ENCODE data around the gene PLOD2. TPM values are rescaled to one million over a fixed set of nuclear protein-coding genes. Genes with fewer than 3 reads are reported as not detected.
A peak's percentile ranks its signal among the peaks of the same experiment; 100 is the strongest.
"Not testable (repeated sequence)": the region's sequence is repeated elsewhere in the genome, so short reads cannot be mapped to it uniquely, and the experiment has no call there.

The PLOD2 gene
- total RNA-seq, 6 experiments from 2014 or later = 181 to 358 (median 200) TPM

- Mint-ChIP-seq H3K4me1 (ENCODE audit: low read depth) (peaks cover 60% of the 10 kb centered on the region), H3K27ac (no peak overlapping the region), H3K27me3 (ENCODE audit: insufficient read depth) (no peaks in the 10 kb centered on the region; the same call in 1 of the 2 replicates), H3K36me3 (ENCODE audit: low read depth) (peaks cover 62% of the 10 kb centered on the region), H3K9me3 (peaks cover 13% of the 10 kb centered on the region), H3K4me3 (no peak overlapping the region)
- TF ChIP-seq CTCF (IDR thresholded peaks at IDR 0.05) = no peak
- DNase-seq = no peak
Observed at GRCh38 chr3:146128179-146128578, 32.8 kb downstream of the PLOD2 start.

- peaks cover 13% of the 10 kb centered on the region for H3K9me3 Mint-ChIP-seq
- H3K4me1 Mint-ChIP-seq (ENCODE audit: low read depth) = peaks cover 45% of the 10 kb centered on the region
- H3K4me3 Mint-ChIP-seq = no peak overlapping the region; the same call in 1 of the 2 replicates
- no peak for TF ChIP-seq CTCF (IDR thresholded peaks at IDR 0.05)
- H3K27me3 Mint-ChIP-seq (ENCODE audit: insufficient read depth) = no peaks in the 10 kb centered on the region; the same call in 1 of the 2 replicates
- H3K36me3 Mint-ChIP-seq (ENCODE audit: low read depth) = peaks cover 82% of the 10 kb centered on the region
- DNase-seq = peak; percentile 72
- peak overlapping the region; percentile 65; the same call in 1 of the 2 replicates for H3K27ac Mint-ChIP-seq
Observed at GRCh38 chr3:146125951-146126350, 35.0 kb downstream of the PLOD2 start.

GRCh38 chr3:146124126-146124801, 36.7 kb downstream of the PLOD2 start:
- DNase-seq = no peak
- H3K36me3 Mint-ChIP-seq (ENCODE audit: low read depth) = peaks cover 79% of the 10 kb centered on the region
- peaks cover 31% of the 10 kb centered on the region for H3K4me1 Mint-ChIP-seq (ENCODE audit: low read depth)
- H3K9me3 Mint-ChIP-seq = peaks cover 13% of the 10 kb centered on the region
- no peak overlapping the region for H3K4me3 Mint-ChIP-seq
- TF ChIP-seq CTCF (IDR thresholded peaks at IDR 0.05) = no peak
- peak overlapping the region; percentile 31 for H3K27ac Mint-ChIP-seq
- no peaks in the 10 kb centered on the region; the same call in 1 of the 2 replicates for H3K27me3 Mint-ChIP-seq (ENCODE audit: insufficient read depth)

- Mint-ChIP-seq H3K4me1 (ENCODE audit: low read depth) (peaks cover 32% of the 10 kb centered on the region), H3K4me3 (peak overlapping the region; percentile 68), H3K27me3 (ENCODE audit: insufficient read depth) (peaks cover 9% of the 10 kb centered on the region), H3K27ac (peak overlapping the region; percentile 100), H3K9me3 (peaks cover 38% of the 10 kb centered on the region), H3K36me3 (ENCODE audit: low read depth) (peaks cover 84% of the 10 kb centered on the region)
- TF ChIP-seq CTCF (IDR thresholded peaks at IDR 0.05) = no peak
- peak; percentile 92 for DNase-seq
Observed at GRCh38 chr3:146117406-146118285, 43.3 kb downstream of the PLOD2 start.

- Mint-ChIP-seq H3K4me1 (ENCODE audit: low read depth) (peaks cover 27% of the 10 kb centered on the region), H3K36me3 (ENCODE audit: low read depth) (peaks cover 75% of the 10 kb centered on the region), H3K9me3 (peaks cover 38% of the 10 kb centered on the region), H3K27me3 (ENCODE audit: insufficient read depth) (peaks cover 9% of the 10 kb centered on the region), H3K27ac (peak overlapping the region; percentile 58), H3K4me3 (no peak overlapping the region)
- no peak for DNase-seq
- no peak for TF ChIP-seq CTCF (IDR thresholded peaks at IDR 0.05)
Observed at GRCh38 chr3:146115619-146116018, 45.4 kb downstream of the PLOD2 start.

GRCh38 chr3:146113804-146114203, 47.2 kb downstream of the PLOD2 start:
- DNase-seq; H3K27me3 Mint-ChIP-seq (ENCODE audit: insufficient read depth); H3K4me3 Mint-ChIP-seq; H3K27ac Mint-ChIP-seq: not testable (repeated sequence)
- Mint-ChIP-seq H3K36me3 (ENCODE audit: low read depth) (peaks cover 69% of the 10 kb centered on the region), H3K9me3 (peaks cover 38% of the 10 kb centered on the region), H3K4me1 (ENCODE audit: low read depth) (peaks cover 21% of the 10 kb centered on the region)
